RCC 7860 (cell line): ENCODE results near the gene MORN1.

ENCODE experiments used
- DNase-seq: peaks from one replicate; pipeline ENCODE4 v3.0.0-alpha.2; 2015; ENCODE audit warnings: low spot score
- FAIRE-seq: peaks from 2 replicates; lab custom pipeline; 2012; peaks lifted over from hg19 to GRCh38; lab: Jason Lieb, UNC

The MORN1 gene

GRCh38 chr1:2375923-2376260 is 15.5 kb downstream of the MORN1 start:
- DNase-seq: no peak
- no peak for FAIRE-seq

- DNase-seq (no peak), FAIRE-seq (no peak)
Measured at GRCh38 chr1:2375246-2375922, 16.0 kb downstream of the MORN1 start.

GRCh38 chr1:2374252-2375155 is 16.9 kb downstream of the MORN1 start:
- FAIRE-seq (no peak), DNase-seq (no peak)

GRCh38 chr1:2373551-2374251 is 17.7 kb downstream of the MORN1 start:
- DNase-seq: no peak
- no peak for FAIRE-seq

DNA sequence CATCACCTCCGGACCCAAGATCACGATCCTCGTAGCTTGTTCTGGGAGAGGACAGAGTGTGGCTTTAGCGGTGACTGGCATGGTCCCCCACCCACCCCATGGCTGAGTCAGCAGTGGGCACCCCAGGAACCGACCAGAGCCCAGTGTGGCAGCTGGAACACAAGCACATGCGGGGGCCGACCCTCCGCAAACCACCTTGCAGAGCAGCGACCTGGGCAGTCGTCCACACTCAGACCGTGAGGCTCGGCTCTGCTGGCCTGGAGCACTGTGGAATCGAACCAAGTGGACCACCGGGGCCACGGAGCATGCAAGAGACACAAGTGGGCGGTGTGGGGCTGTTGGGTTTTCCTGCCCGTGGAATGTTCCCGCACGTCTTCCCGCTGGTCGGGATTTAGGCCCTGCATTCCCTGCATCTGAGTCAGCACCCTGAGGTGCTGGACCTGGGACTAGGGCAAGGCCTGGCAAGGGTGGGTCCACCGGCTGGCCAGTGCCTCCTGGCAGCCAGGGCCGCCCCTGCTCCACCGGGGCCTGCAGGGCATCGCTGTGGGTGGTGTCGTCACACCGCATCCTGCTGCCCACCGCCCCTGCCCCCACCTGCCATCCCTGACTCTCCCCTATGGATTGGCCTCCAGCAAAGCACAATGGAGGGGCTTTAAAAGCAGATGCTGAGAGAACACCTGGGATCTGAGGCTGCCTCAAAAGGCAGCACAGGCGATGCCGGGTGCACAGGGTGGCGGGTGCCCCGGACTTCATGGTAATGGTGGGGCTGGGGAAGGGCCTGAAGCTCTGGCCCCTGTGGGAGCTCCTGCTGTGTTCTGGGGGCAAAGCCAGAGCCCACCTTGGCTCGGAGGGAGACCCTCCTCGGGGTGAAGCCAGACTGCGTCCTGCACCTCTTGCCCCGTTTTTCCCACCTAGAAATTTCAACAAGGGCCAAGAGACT is 18.5 kb downstream of the MORN1 start:
- DNase-seq: peak; percentile 18
- no peak for FAIRE-seq

DNA sequence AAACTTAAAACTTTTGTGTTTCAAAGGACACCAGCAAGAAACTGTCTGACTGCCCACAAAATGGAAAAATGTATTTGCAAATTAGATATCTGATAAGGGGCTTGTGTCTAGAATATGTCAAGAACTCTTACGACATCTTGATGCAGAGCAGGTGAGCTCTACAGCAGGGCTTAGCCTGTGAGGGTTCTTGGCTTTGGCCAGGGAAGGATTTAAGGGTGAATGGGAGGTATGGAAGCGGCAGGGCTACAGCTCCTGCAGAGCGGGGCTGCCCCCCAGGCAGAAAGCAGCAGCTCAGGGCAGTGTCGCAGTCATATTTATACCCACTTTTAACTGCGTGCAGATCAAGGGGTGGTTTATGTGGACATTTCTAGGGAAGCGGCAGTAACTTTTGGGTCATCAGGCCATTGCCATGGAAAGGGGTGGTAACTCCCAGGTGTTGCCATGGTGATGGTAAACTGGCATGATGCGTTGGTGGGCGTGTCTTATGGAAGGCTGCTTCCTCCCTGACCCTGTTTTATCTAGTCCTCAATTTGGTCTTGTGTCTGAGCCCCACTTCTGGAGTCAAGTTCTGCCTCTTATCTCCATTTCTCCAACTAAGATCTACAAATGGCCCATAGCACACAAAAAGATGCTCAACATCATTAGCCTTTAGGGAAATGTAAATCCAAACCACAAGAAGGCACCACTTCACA is 23.2 kb downstream of the MORN1 start:
- FAIRE-seq (no peak), DNase-seq (no peak)

DNA sequence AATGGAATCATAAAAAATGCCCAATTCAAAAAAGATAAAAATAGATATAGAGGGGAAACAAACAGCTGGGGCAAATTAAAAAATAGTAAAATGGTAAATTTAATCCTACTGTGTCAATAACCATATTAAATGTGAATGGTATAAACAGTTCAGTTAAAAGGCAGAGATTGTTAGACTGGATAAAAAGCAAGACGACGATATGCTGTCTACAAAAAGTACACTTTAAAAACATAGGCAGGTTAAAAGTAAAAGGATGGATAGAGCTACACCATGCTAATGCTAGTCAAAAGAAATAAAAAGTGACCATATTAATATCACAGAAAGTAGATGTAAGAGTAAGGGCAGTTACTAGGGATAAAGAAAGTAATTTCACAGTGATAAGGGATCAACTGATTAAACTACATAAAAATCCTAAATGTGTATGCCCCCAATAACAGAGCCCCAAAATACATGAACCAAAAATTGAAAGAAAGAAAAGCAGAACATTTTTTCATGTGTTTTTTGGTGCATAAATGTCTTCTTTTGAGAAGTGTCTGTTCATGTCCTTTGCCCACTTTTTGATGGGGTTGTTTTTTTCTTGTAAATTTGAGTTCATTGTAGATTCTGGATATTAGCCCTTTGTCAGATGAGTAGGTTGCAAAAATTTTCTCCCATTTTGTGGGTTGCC is 27.4 kb downstream of the MORN1 start:
- DNase-seq (no peak), FAIRE-seq (no peak)

GRCh38 chr1:2360588-2361364 is 30.6 kb downstream of the MORN1 start:
- FAIRE-seq: no peak
- DNase-seq: no peak

DNA sequence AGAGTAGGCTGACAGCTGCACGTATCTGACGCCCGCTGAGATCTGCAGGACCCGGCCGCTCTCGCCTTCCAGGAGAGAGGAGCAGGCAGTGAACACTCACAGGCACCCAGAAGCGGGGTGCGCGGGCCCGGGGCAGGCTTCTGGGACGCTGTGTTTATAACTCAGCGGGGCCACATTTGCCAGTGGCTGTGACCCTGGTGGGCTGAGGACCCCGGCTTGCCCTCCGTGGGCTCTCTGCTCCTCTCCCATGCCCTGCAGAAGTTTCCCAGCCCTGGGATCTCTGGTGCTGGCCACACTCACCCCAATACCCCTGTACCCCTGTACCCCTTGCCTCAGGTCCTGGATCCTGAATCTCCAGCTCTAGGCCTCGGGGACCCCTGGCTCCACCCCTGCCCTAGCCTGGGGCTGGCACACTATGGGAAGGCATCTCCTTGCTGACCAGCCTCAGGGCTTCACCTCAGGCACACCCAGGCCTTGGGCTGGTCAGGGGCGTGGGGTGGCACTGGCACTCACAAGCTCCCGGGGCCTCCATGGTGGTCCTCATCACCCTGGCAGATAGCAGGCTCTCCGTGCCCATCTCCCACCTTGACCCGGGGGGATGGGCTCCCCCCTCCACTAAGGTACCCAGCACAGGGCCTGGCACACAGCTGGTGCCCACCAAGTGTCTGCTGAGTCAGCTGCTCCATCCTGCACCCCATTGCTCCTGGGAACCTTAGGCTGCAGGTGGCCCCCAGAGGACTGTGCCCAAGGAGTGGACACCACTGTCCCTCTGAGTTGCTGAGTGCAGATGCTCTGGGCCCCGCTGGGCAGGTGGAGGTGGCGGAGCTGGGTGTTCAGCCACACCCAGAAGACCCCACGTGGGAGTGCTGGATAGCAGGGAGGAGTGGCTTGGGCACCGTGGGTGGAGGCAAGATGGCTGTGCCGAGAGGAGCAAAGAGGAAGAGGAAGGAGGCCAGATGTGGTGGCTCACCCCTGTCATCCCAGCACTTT is 32.4 kb downstream of the MORN1 start:
- no peak for FAIRE-seq

GRCh38 chr1:2358072-2358471 is 33.3 kb downstream of the MORN1 start:
- DNase-seq (no peak), FAIRE-seq (no peak)

More for the DNA sequence above, 32.4 kb downstream of the MORN1 start:
- no peak for DNase-seq

- DNase-seq: no peak
- no peak for FAIRE-seq
Measured at GRCh38 chr1:2356911-2357845, 34.2 kb downstream of the MORN1 start.

GRCh38 chr1:2356401-2356800 is 35.0 kb downstream of the MORN1 start:
- FAIRE-seq (no peak), DNase-seq (no peak)

GRCh38 chr1:2355373-2356261 is 35.7 kb downstream of the MORN1 start:
- no peak for FAIRE-seq

GRCh38 chr1:2354511-2355372 is 36.6 kb downstream of the MORN1 start:
- FAIRE-seq (no peak), DNase-seq (no peak)

More at GRCh38 chr1:2355373-2356261, 35.7 kb downstream of the MORN1 start:
- DNase-seq: no peak
